Upper lobe of right lung (tissue), 1 donor: Measurements from ENCODE around the gene SQSTM1. TPM values are rescaled to one million over a fixed set of nuclear protein-coding genes. Genes with fewer than 3 reads are reported as not detected.

Experiments used
- ATAC-seq: fragments of 200-7000 bp; cut with Tn5 transposase; one replicate; pipeline ENCODE4 v1.9.1; 2020; ENCODE audit warnings: mild to moderate bottlenecking, moderate library complexity
- DNase-seq: peaks from one replicate; pipeline ENCODE4 v3.0.0-alpha.2; 2020
- H3K27ac ChIP-seq: fragments of 200-600 bp; one replicate; pipeline ENCODE4 v1.8.0; 2022
- H3K27me3 ChIP-seq: fragments of 200-600 bp; one replicate; pipeline ENCODE4 v1.8.0; 2022; ENCODE audit warnings: mild to moderate bottlenecking
- H3K36me3 ChIP-seq: fragments of 200-600 bp; one replicate; pipeline ENCODE4 v1.8.0; 2022
- H3K4me1 ChIP-seq: fragments of 200-600 bp; one replicate; pipeline ENCODE4 v1.8.0; 2022
- H3K4me3 ChIP-seq: fragments of 200-600 bp; one replicate; pipeline ENCODE4 v1.8.0; 2022; ENCODE audit warnings: mild to moderate bottlenecking
- H3K9me3 ChIP-seq: fragments of 200-600 bp; one replicate; pipeline ENCODE4 v1.8.0; 2022
- intact Hi-C: fragments of 100-400 bp; cut with DNase I; formaldehyde crosslinking; loops from one replicate; pipeline ENCODE4 v1.11.0; 2022
- total RNA-seq: library from RNA; stranded (reverse); fragmentation: NEBNext Ultra II Directional; extraction: Animal tissue kit (Norgen Biotek cat#: 25700); gene quantifications from one replicate; pipeline ENCODE4 v1.2.1, GENCODE V29; 2021
- TF ChIP-seq, protein P1 (sequence below): fragments of 200-600 bp; IDR thresholded peaks from one replicate; pipeline ENCODE4 v1.8.0; 2022; ENCODE audit warnings: antibody characterized with exemption
- donor health status: DM: no; HTN: yes; CAD: no; lungs with severe emphysema.

The SQSTM1 gene
- total RNA-seq, 1 donor from 2014 or later: 501 TPM

- Histone ChIP-seq H3K4me1 (peaks cover 27% of the 10 kb centered on the region), H3K36me3 (peaks cover 40% of the 10 kb centered on the region), H3K27ac (no peak overlapping the region), H3K27me3 (no peaks in the 10 kb centered on the region), H3K9me3 (no peaks in the 10 kb centered on the region), H3K4me3 (no peak overlapping the region)
- TF ChIP-seq, protein P1, sequence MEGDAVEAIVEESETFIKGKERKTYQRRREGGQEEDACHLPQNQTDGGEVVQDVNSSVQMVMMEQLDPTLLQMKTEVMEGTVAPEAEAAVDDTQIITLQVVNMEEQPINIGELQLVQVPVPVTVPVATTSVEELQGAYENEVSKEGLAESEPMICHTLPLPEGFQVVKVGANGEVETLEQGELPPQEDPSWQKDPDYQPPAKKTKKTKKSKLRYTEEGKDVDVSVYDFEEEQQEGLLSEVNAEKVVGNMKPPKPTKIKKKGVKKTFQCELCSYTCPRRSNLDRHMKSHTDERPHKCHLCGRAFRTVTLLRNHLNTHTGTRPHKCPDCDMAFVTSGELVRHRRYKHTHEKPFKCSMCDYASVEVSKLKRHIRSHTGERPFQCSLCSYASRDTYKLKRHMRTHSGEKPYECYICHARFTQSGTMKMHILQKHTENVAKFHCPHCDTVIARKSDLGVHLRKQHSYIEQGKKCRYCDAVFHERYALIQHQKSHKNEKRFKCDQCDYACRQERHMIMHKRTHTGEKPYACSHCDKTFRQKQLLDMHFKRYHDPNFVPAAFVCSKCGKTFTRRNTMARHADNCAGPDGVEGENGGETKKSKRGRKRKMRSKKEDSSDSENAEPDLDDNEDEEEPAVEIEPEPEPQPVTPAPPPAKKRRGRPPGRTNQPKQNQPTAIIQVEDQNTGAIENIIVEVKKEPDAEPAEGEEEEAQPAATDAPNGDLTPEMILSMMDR: no peak
- intact Hi-C loops: no loop called here
- DNase-seq (no peak), ATAC-seq (no peak)
Observed at GRCh38 chr5:179802207-179802883, 18.4 kb upstream of the SQSTM1 start.

GRCh38 chr5:179802950-179803562 is 17.6 kb upstream of the SQSTM1 start:
- Histone ChIP-seq H3K4me3 (no peak overlapping the region), H3K27ac (no peak overlapping the region), H3K36me3 (peaks cover 33% of the 10 kb centered on the region), H3K4me1 (peaks cover 32% of the 10 kb centered on the region), H3K27me3 (no peaks in the 10 kb centered on the region), H3K9me3 (no peaks in the 10 kb centered on the region)
- intact Hi-C loops: no loop called here
- no peak for DNase-seq
- ATAC-seq: no peak
- TF ChIP-seq, protein P1: no peak

DNA sequence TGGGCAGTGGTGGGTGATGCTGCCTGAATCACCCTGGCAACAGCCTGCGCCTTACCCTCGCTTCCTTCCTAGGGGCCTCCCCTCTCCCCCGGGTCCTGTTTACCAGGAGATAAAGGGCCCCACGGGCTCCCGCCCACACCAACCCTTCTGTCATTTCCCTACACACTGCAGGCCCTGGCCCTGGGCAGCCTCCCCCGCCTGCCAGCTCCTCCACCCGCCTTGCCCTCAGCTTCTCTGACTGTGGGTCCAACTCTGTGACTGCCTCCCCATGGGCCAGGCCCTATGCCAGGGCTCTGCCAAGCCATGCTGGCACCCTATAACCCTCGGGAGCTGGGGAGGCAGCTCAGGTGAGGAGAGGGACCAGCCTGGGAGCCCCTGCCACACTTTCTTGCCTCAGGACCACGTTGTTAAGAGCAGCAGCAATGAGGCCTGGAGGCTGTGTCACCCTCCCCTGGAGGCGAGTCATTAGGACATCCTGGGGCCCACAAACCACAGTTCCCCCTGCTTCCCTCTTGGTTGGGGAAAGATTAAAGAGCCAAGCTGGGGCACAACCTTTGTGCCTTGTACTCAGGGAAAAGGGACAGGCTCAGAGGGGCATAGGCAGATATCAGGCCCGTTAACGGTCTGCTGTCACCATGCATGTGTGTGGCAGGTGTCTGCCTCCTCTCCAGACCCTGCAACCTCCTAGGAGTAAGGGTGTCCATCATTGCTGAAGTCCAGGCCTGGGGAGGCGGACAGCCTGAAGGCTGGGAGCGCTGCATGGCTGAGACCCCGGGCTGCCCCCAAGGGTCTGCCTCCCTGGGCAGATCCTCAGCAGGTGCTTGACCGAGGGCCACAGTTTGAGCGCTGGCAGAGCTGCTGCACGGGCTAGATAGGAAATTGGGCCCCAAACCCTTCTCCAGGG is 16.8 kb upstream of the SQSTM1 start:
- no peaks in the 10 kb centered on the region for H3K9me3 ChIP-seq
- DNase-seq (peak; percentile 72), ATAC-seq (peak; percentile 3)
- TF ChIP-seq, protein P1: no peak
- no peak overlapping the region for H3K4me3 ChIP-seq
- H3K4me1 ChIP-seq: peaks cover 32% of the 10 kb centered on the region
- no peaks in the 10 kb centered on the region for H3K27me3 ChIP-seq
- intact Hi-C loops: no loop called here
- H3K27ac ChIP-seq: peak overlapping the region; percentile 11
- H3K36me3 ChIP-seq: peaks cover 24% of the 10 kb centered on the region

DNA sequence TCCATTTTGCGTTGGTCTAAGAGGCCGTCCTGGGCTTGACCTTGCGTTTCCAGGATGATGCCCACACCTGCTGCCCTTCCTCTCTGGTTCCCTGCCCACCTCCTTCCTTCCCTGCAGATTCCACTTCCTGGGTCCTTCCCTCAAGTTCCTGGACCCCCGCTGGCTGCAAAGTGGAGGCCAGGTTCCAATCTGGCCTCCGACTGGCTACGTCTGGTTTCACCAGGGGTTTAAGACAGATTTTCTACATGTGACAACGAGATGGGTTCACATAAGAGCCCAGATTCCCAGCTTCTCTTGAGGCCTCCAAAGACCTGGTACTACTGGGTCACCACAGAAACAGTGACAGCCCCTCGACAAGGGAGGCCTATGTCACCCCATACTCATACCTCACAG is 16.2 kb upstream of the SQSTM1 start:
- H3K4me1 ChIP-seq: peaks cover 32% of the 10 kb centered on the region
- H3K36me3 ChIP-seq: peaks cover 18% of the 10 kb centered on the region
- H3K27me3 ChIP-seq: no peaks in the 10 kb centered on the region
- H3K4me3 ChIP-seq: peak overlapping the region; percentile 87
- intact Hi-C loops: no loop called here
- DNase-seq (no peak), ATAC-seq (no peak)
- peak overlapping the region; percentile 11 for H3K27ac ChIP-seq
- TF ChIP-seq, protein P1: no peak
- H3K9me3 ChIP-seq: no peaks in the 10 kb centered on the region

GRCh38 chr5:179805070-179805528 is 15.6 kb upstream of the SQSTM1 start:
- Histone ChIP-seq H3K4me1 (peaks cover 32% of the 10 kb centered on the region), H3K9me3 (no peaks in the 10 kb centered on the region), H3K27ac (peak overlapping the region; percentile 93), H3K36me3 (peaks cover 12% of the 10 kb centered on the region), H3K4me3 (peak overlapping the region; percentile 87), H3K27me3 (no peaks in the 10 kb centered on the region)
- ATAC-seq: peak; percentile 1
- intact Hi-C loops: no loop called here
- TF ChIP-seq, protein P1: no peak
- peak; percentile 67 for DNase-seq
